Measurements from ENCODE around the gene RAET1G.
"Not testable (repeated sequence)": the region's sequence is repeated elsewhere in the genome, so short reads cannot be mapped to it uniquely, and the experiment has no call there.

RAET1G gene

GRCh38 chr6:149897015-149897697, 25.8 kb downstream of the RAET1G start:
- DNase-seq (ENCODE audit: low spot score): peak; percentile 29

- DNase-seq (ENCODE audit: low spot score): no peak
Measured at GRCh38 chr6:149896491-149896890, 26.4 kb downstream of the RAET1G start.

GRCh38 chr6:149895833-149896271, 27.1 kb downstream of the RAET1G start:
- DNase-seq (ENCODE audit: low spot score): peak; percentile 77

- DNase-seq (ENCODE audit: low spot score): no peak
Measured at GRCh38 chr6:149895048-149895590, 27.8 kb downstream of the RAET1G start.

- DNase-seq (ENCODE audit: low spot score): not testable (repeated sequence)
Measured at GRCh38 chr6:149891864-149892263, 31.1 kb downstream of the RAET1G start.

- no peak for DNase-seq (ENCODE audit: low spot score)
Measured at GRCh38 chr6:149891259-149891658, 31.7 kb downstream of the RAET1G start.

GRCh38 chr6:149890629-149891045, 32.3 kb downstream of the RAET1G start:
- DNase-seq (ENCODE audit: low spot score): no peak

GRCh38 chr6:149889326-149889725, 33.6 kb downstream of the RAET1G start:
- DNase-seq (ENCODE audit: low spot score): no peak

GRCh38 chr6:149888659-149889058, 34.3 kb downstream of the RAET1G start:
- DNase-seq (ENCODE audit: low spot score): peak; percentile 9

- DNase-seq (ENCODE audit: low spot score): no peak
Measured at GRCh38 chr6:149888093-149888492, 34.8 kb downstream of the RAET1G start.

GRCh38 chr6:149887343-149887742, 35.6 kb downstream of the RAET1G start:
- no peak for DNase-seq (ENCODE audit: low spot score)

- DNase-seq (ENCODE audit: low spot score): no peak
Measured at GRCh38 chr6:149885888-149886287, 37.0 kb downstream of the RAET1G start.

GRCh38 chr6:149884617-149885016, 38.3 kb downstream of the RAET1G start:
- no peak for DNase-seq (ENCODE audit: low spot score)

GRCh38 chr6:149884215-149884614, 38.7 kb downstream of the RAET1G start:
- no peak for DNase-seq (ENCODE audit: low spot score)

- no peak for DNase-seq (ENCODE audit: low spot score)
Measured at GRCh38 chr6:149881860-149882259, 41.1 kb downstream of the RAET1G start.

GRCh38 chr6:149881066-149881766, 41.7 kb downstream of the RAET1G start:
- DNase-seq (ENCODE audit: low spot score): no peak

- DNase-seq (ENCODE audit: low spot score): no peak
Measured at GRCh38 chr6:149877659-149878058, 45.3 kb downstream of the RAET1G start.

- DNase-seq (ENCODE audit: low spot score): no peak
Measured at GRCh38 chr6:149876241-149876933, 46.5 kb downstream of the RAET1G start.

GRCh38 chr6:149872233-149872632, 50.7 kb downstream of the RAET1G start:
- DNase-seq (ENCODE audit: low spot score): no peak

GRCh38 chr6:149871182-149871581, 51.7 kb downstream of the RAET1G start:
- no peak for DNase-seq (ENCODE audit: low spot score)

- DNase-seq (ENCODE audit: low spot score): no peak
Measured at GRCh38 chr6:149869275-149869892, 53.5 kb downstream of the RAET1G start.
